ENCODE measurements around the gene GPR84.

The GPR84 gene

GRCh38 chr12:54321363-54321762 lies 42.9 kb downstream of the GPR84 start:
- Histone ChIP-seq H3K36me3 (ENCODE audit: control insufficient read depth, insufficient read depth, low read length) (no peaks in the 10 kb centered on the region), H3K9me3 (ENCODE audit: control insufficient read depth, low read length) (no peaks in the 10 kb centered on the region), H3K4me3 (ENCODE audit: extremely low read depth, insufficient read depth, low read length, poor library complexity, severe bottlenecking) (no peak overlapping the region), H3K27ac (ENCODE audit: low read depth, low read length, severe bottlenecking) (no peak overlapping the region), H3K4me1 (ENCODE audit: control insufficient read depth, insufficient read depth, low read length, poor library complexity, severe bottlenecking) (no peaks in the 10 kb centered on the region)
- WGBS, 2 experiments (ENCODE audit: insufficient coverage in 2 of 2): 89 to 90% methylated on average over 3 to 4 of the region's 5 CpGs

Measured in mesodermal cell (in vitro differentiated cells).